ENCODE measurements around the gene PIP5K1B.

DNA sequence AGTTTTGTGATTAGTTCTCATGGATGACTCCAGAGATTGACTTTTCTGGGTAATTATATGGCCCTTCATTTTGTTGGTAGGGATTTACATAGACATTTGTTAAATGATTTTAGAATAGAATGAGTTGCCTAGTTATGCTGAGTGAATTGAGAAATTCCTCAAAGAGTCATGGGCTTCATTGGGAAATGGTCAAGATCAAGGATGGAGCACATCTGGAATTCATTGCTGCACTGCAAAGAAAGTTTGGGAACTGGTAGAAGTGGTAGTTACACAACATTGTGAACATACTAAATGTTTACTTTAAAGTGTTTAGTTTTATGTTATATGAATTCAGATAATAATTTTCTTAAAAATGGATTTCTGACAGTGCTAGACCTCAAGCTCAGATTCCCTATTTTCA is 46.5 kb downstream of the PIP5K1B start:
- TF ChIP-seq, protein P1, sequence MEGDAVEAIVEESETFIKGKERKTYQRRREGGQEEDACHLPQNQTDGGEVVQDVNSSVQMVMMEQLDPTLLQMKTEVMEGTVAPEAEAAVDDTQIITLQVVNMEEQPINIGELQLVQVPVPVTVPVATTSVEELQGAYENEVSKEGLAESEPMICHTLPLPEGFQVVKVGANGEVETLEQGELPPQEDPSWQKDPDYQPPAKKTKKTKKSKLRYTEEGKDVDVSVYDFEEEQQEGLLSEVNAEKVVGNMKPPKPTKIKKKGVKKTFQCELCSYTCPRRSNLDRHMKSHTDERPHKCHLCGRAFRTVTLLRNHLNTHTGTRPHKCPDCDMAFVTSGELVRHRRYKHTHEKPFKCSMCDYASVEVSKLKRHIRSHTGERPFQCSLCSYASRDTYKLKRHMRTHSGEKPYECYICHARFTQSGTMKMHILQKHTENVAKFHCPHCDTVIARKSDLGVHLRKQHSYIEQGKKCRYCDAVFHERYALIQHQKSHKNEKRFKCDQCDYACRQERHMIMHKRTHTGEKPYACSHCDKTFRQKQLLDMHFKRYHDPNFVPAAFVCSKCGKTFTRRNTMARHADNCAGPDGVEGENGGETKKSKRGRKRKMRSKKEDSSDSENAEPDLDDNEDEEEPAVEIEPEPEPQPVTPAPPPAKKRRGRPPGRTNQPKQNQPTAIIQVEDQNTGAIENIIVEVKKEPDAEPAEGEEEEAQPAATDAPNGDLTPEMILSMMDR (IDR thresholded peaks at IDR 0.05), result no peak
- TF ChIP-seq EP300 (IDR thresholded peaks at IDR 0.05), result no peak
- TF ChIP-seq POLR2A (IDR thresholded peaks at IDR 0.05), result no peak

Measured in sigmoid colon (tissue), 4 donors.